Measurements from ENCODE around the gene MAP3K20.
"Not testable (repeated sequence)": the region's sequence is repeated elsewhere in the genome, so short reads cannot be mapped to it uniquely, and the experiment has no call there.

MAP3K20 gene

DNA sequence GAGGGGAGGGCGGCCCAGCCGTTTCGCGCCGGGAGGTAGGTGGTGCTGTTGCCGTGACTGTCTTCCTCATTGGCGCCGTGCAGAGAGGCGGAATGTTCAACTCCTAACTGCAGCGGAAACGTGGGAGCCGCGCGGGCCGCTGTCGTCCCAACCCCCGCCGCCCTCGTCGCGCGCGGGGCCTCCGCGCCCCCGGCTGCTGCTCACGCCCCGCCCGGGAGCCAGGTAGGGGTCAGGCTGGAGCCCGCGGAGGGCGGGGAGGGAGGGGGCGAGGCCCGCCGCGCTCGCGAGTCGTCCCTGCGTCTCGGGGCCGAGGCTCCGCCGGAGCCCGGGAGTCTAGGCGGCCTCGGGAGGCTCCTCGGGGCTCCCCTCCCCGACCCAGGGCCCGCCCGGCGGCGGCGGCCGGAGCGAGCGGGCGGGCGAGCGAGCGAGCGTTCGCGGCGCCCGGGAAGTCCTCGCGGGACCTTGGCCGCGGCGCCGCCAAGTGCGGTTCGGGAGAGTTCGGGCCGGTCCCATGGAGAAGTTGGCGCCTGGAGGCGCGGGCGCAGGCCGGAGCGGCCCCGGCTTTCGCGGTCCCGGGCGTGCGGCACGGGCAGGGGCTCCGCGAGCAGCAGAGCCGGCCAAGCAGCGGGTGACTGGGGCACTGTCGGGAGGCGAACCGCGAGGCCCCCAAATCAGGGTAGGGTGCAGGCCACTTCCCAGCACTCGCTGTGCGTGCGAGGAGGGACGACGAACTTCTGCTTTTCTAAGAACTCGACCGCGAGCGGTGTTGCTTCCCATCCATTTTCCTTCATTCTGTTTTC, at the start of gene MAP3K20:
Gene MAP3K20 (plus strand): TSS at position 66 of the 800 bp plus-strand sequence. CDS start 15,186 bp downstream, outside the sequence.
- H3K4me3 ChIP-seq (ENCODE audit: low read depth, low read length), result peak within 1 kb of the TSS; percentile 89

DNA sequence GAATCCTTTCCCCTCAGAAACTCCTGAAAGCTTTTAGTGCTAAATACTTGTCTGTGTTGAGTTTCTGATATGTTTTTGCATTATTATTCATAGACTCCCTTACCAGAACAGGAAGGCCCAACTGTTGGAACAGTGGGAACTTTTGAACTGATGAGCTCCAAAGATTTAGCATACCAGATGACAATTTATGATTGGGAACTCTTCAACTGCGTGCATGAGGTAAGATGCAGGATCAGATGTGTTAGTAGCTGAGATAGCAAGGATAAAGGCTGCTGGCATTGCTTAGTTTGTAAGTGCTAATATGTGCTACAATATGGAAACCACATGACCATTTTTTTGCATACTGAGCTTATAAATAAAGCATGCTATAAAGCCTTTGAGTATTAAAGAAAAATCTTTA, 49.2 kb upstream of the MAP3K20 start:
- no peak overlapping the region for H3K4me3 ChIP-seq (ENCODE audit: low read depth, low read length)

DNA sequence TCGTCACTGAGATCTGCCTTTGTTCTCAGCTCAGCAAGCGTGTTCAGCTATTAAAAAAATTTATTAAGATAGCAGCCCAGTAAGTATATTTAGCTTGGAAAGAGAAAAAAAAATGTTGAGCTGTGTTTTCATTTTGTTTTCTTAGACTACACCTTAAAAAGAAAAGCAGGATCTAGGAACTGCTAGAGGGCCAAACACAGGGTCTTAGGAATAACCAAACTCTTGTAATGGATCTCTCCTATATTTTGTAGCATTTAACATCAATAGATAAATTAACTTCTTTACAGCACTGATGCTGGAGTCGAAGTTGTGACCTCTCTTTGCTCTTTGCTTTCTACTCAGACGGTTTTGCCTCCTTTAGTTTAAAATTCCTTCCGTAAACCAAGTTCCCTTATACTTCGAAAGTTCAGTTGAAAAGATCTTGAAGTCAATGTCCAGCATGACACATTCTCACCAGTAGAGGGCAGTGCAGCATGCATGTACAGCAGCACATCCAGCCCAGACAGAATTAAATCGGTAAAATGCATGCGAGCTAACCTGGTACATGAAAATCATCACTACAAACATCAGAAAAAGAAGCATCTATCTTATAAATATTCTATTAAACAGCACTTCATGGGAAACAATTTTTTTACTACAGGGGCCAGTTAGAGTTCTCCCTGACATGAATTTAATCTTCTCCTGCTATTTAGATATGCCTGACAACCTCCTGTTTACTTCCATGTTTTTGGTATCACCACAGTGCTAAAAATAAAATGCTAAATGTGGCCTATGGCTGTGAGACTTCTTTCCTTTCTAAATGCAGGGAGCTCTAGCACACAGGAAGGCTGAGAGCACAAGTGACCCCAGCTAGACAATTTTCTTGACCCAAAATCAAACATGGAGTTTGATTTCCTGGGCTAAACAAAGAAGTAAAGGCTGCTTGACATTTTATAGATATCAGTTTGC, 48.2 kb upstream of the MAP3K20 start:
- H3K4me3 ChIP-seq (ENCODE audit: low read depth, low read length), result no peak overlapping the region

DNA sequence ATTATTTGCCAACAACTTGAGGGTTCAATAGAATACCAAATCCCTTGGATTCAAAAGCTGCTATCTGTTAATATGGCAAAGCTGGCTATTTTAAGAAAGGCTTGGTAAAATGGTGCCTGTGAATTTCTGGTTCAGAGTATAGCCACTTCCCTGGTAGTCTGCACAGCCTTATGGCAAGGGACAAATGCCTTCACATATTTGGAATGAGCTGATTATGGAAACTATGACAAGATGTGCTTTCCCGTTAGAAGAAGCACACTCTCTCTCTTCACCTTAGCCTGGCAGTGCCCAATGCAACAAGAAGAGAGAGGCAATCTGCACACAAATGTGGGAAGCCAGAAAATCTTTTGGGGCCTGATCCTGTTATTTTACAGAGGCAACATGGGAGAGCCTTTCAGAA, 47.5 kb upstream of the MAP3K20 start:
- H3K4me3 ChIP-seq (ENCODE audit: low read depth, low read length), result no peak overlapping the region

DNA sequence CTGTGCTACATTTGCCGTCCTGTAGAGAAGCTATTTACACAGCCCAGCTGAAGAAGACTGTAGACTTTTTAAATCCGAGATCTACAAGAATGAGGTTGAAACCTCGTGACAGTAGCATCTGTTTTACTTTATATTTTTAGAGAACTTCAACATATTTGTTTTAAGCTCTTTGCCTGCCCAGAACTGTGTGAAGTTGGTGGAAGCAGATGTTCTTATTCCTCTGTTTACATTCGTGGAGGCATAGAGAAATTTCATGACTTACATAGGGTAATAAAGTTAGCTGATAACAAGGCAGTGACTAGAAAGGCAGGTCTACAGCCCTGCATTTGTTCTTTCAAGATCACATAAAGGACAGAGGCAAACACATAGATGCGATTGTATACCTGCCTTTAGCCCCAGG, 47.0 kb upstream of the MAP3K20 start:
- H3K4me3 ChIP-seq (ENCODE audit: low read depth, low read length), result no peak overlapping the region

DNA sequence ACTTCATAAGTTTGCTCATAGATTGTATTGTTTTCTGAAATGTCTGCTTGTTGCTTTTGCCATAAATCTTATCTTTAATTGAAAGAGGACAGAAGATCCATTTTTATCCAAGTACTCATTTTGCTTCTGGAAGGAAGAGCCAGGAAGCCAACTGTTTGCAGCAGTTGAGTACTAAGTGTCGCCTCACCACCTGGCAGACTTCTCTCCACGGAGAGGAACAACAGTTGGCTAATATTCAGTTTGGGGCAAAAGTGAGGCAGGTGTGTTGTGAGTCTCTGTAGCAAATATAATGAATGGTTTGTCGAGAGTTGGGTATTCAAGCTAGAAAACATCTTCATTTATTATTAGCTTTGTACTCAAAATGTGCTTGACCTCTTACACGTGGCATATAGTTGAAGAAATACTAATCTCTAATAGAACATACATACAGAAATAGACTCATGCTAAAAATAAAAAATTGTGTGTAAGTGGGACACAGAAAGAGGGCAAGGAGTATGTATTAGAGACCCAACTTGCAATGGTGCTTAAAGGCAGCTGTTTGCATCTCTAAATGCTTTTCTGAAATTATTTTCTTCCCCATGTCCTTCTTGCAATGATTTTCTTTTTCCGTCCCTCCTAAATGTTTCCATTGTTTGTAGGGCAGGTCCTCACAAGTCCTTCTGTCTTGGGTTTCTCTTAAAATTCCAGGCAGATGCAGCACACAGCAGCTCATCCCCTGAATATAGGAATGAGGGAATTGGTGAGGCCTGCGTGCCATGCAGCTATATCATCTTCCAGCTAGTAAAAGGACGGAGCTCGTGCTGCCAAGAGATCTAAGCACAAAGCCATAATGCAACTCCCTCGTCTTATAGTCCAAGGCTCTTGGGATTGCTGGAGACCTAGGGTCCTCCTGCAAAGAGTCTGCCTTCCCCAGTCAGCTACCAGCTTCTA, 44.8 kb upstream of the MAP3K20 start:
- H3K4me3 ChIP-seq (ENCODE audit: low read depth, low read length), result no peak overlapping the region

DNA sequence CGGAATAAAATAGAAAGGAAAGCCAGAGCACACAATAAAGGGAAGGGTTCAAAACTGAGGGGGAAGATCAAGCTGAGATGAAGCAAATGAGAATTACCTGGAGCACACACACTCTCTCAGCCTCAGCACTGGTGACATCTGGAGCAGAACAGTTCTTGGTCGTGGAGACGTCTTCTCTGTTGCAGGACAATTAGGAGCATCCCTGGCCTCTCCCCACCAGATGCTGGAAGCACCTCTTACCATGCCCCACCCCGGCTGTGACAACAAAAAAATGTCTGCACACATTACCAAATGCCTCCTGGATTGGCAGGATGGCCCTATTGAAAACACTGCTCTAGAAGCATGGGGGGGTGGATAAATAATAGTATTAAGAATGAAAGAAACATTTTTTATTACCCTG, 43.6 kb upstream of the MAP3K20 start:
- H3K4me3 ChIP-seq (ENCODE audit: low read depth, low read length), result no peak overlapping the region

DNA sequence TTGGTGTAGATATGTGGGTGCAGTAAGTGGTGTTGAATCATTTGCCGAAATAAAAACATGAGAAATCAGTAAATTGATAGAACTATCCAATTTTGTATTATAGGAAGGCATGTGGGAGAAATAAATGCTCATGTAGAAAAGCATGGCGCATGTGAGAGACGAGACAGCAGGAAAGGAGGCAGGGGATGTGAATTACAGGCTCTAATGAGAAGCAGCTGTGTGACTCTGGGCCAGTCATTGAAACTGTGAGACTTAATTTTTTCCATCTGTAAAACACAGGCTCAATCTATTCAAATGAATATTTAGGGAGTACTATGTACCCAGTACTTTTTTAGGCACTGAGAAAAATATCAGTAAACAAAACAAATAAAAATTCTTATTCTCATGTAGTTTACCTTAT, 42.6 kb upstream of the MAP3K20 start:
- no peak overlapping the region for H3K4me3 ChIP-seq (ENCODE audit: low read depth, low read length)

DNA sequence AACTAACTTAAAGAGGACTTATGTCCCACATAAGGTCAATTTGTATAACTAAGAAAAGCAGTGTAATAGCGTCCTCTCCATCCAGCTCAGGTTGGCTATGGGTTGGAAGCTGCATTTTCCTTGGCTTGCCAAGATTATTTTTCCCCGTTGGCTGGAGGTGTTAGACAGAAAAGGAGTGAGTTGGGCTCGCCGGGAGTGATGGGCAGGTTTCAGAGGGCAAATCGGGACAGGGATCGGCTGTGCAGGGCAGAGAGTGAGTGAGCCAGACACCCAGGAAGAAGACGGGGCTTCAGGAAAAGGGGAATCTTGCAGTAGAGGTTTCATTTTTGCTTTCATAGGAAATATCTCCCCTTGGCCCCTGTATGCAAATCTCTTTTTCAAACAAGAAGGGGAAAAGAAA, 41.5 kb upstream of the MAP3K20 start:
- no peak overlapping the region for H3K4me3 ChIP-seq (ENCODE audit: low read depth, low read length)

DNA sequence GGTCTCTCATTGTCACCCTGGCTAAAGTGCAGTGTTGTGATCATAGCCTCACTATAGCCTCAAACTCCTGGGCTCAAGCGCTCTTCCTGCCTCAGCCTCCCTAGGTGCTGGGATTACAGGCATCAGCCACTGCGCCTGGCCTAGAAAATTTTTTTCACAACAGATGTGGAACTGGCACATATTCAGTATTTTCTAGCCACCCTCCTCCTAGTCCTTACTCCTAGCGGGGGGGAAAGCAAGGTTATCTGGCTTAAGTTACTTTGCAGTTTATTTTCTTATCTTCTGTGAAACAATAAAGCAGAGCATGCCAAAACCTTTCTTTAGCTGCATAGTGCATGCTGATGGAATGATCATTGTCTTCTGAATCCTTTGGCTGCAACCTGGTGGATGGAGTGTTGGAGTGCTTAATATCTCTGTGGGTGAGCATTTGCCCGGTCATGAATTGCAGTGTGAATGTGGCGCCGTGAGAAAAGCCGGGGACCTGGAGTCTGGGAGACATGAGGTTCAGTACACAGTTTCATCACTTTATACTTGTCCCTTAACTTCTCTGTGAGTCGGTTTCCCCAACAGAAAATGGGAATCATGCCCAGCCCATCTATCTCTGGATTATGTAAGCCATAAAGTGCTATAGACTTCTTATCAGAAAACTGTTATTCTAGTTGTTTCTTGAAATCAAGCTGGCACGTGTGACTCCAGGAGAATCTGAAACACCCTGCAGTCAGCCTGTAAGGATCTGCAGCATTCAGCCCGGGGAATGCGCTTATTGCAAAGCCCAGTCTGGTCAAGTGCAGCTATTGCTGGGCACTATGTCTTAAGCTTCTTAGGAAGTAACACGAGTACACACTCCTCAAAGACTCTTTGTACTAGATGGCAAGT, 38.2 kb upstream of the MAP3K20 start:
- no peak overlapping the region for H3K4me3 ChIP-seq (ENCODE audit: low read depth, low read length)

DNA sequence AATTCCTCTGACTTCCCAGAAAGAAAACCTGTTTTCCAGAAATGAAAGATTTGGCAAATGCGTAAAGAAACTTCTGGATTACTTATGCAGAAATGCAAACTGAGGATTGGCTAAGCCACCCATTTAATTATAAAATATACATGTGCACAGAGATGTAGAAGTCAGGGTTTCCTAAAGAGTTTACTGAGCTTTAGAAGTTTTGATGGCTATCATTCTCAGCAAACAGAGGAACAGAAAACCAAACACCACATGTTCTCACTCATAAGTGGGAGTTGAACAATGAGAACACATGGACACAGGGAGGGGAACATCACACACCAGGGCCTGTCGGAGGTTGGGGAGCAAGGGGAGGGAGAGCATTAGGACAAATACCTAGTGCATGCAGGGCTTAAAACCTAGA, 37.4 kb upstream of the MAP3K20 start:
- not testable (repeated sequence) for H3K4me3 ChIP-seq (ENCODE audit: low read depth, low read length)

DNA sequence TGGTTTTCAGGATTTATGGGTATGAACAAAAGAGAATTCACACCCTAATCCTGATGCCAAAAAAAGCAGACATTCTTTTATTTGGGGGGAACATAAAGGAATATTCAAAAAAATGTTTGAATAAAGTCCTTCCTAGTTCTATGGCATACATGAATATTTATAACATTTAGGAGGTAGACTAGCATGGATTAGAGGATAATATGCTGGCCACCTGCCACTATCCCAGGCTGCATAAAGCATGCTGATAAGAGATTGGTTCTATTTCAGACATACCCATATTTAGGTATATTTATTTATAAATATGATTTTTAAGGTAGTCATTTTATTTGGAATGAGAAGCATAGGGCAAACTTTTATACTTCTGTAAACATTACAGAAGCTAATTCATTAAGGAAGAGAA, 34.9 kb upstream of the MAP3K20 start:
- no peak overlapping the region for H3K4me3 ChIP-seq (ENCODE audit: low read depth, low read length)

DNA sequence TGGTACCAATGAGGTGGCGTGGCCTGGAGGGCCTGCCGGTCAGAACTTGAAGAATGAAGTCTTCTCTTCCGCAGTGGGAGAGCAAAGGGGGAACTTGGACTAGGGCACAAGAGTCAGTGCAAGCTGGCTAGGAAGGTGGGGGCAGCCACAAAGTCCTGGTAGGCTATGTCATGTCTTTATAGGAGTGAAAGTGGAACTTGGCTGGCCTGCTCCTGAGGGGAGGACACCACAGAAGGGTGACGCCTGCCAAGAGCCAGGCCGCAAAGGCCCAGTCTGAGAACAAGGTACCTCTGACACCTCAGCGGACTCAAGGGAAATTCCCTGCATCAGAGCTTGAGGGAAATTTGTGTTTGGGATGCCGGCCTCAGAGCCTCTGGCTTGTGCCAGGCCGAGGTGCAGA, 32.2 kb upstream of the MAP3K20 start:
- H3K4me3 ChIP-seq (ENCODE audit: low read depth, low read length), result no peak overlapping the region

DNA sequence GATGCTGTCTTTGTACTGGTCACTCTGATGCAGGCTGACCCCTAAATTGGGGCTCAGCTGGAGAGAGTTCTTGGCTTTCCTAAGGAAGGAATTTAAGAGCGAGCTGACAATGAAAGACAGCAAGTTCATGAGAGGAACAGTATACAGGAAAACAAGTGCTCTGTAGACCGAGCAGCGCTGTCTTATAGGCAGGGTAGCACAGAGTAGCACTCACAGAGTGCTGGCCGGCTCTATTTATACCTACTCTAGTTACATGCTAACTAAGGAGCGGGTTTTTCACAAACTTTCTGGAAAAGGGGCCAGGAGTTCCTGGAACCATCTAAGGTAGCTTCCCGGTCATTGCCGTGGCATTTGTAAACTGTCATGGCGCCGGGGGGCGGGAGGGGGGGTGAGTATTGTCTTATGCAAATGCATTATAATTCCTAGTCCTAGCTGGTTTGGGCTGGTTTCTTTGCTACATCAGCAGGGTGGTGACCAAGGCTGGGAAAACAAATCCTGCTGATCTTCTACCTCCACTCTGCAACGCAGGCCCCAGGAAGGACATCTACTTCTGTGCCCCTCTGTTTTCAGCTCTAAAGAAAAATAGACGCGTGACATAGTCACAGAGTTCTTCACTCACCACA, 31.6 kb upstream of the MAP3K20 start:
- H3K4me3 ChIP-seq (ENCODE audit: low read depth, low read length), result no peak overlapping the region

DNA sequence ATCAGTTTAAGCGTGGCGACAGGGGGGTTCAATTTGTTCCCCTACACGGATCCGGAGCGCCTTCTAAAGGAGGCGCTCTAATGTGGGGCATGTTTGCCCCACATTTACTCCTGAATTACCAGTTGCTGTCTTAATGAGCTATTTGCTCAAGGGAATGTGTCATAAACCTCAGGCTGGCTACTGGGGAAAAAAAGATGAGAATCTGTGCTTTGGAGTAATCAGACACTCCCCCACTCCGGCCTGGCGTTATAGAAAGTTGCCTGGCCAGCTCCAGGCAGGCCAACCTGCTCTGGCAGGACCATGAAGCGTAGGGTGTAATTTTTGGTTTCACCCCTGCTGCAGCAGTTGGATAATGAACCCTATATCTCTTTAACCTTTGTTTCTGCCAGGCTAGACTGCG, 31.0 kb upstream of the MAP3K20 start:
- H3K4me3 ChIP-seq (ENCODE audit: low read depth, low read length), result no peak overlapping the region

DNA sequence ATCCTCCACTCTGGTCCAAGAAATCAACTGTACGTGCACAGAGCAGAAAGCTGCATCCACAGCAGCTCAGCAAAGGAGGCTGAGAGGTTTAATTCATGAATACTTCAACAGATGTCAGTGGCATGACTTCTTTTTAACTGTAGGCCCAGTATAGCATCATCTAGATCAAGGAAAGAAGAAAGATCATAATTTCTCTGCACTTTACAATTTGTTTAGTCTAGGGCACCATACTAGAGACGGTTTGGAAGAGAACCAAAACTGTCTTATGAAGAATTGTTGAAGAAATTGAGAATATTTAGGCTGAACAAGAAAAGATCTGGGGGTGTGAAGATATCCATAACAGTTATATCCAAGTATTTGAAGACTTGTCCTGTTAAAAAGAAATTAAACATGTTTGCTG, 30.5 kb upstream of the MAP3K20 start:
- H3K4me3 ChIP-seq (ENCODE audit: low read depth, low read length), result no peak overlapping the region

DNA sequence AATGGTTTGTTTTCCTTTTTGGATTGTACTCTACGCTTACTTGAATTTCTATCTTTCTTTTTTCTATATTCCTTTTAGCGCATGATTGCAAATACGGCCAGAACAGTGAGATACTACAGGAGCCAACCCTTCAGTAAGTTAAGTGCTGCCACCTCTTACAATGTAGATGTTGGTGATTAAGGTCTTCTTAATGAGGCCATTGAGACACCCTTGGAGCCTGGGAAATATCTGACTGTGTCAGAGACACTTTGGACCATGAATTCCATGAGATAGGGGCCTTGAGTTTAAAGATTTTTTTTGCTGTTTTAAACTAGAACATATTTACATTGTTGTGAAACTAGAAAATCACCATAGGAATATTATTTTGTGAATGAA, 27.1 kb upstream of the MAP3K20 start:
- H3K4me3 ChIP-seq (ENCODE audit: low read depth, low read length), result no peak overlapping the region

DNA sequence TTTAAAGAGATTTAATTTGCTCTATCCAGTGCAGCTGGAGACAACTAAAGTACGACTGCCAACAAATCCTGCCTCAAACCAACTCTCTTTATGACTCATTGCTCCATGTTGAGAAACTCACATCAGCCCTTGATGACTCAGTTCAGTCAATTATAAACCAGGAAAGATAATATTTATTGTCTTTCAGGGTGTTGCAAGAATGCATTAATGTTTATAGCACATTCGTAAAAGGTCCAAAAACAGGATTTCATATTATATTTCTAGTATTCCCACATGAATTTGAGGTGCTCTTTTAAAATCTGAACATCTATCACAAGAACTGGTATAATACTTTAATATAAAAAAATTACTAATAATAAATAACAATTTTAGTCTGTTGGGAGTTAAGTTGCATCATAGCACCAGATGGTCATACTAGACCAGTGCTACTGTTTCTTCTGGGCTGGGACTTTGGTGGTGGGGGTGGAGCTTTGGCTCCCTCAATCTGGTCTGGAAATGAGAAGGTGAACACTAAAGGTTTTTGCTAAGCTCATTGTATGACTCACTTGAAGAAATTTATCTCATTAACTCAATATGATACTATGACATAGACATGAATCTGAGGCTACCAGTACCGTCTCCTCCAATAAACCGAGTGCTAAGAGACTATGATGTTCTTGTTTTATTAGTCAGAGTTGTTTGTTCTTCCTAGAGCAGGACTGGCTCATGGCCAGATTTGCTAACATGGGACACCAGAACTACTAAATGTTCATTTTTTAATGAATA, 26.6 kb upstream of the MAP3K20 start:
- no peak overlapping the region for H3K4me3 ChIP-seq (ENCODE audit: low read depth, low read length)

DNA sequence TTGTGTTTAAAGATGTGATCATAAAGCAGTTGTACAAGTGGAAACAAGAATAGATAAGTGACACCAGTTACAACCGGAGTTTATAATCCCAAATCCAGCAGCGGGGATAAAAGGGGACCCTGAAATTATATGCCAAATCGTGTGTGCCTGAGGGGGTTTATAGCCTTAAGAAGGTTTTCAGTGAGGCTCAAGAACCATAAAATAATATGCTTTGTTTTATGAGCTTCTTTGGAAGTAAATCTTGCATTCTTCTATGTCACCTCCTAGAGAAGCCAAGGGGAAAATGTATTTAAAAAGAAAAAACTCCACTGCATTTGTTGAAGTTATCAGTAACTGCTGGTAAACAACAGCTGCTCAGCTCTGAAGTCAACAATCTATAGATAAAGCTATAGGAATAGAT, 25.8 kb upstream of the MAP3K20 start:
- H3K4me3 ChIP-seq (ENCODE audit: low read depth, low read length), result no peak overlapping the region
